T follicular helper cell (primary cell): ENCODE results near the gene SPON1.
"Not testable (repeated sequence)": the region's sequence is repeated elsewhere in the genome, so short reads cannot be mapped to it uniquely, and the experiment has no call there.

Source experiments
- DNase-seq: peaks from one replicate; pipeline ENCODE4 v3.0.0-alpha.2; 2020; ENCODE audit warnings: low read depth

Gene SPON1

DNA sequence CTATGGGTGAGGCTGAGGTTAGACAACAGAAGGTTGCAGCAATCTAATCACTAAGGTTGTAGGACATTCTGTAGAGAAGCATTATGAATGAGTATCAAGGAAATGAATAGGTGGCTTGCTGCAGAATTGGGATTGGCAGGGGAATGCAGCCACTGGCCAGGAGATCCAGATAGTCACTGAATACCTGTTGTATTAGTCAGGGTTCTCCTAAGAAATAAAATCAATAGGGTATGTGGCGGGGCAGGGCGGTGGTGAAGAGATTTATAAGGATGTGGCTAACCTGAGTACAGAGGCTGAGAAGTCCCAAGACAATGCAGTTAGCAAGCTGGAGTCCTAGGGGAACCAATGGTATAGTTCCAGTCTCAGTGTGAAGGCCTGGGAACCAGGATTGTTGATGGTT lies 163.0 kb downstream of the SPON1 start:
- no peak for DNase-seq

DNA sequence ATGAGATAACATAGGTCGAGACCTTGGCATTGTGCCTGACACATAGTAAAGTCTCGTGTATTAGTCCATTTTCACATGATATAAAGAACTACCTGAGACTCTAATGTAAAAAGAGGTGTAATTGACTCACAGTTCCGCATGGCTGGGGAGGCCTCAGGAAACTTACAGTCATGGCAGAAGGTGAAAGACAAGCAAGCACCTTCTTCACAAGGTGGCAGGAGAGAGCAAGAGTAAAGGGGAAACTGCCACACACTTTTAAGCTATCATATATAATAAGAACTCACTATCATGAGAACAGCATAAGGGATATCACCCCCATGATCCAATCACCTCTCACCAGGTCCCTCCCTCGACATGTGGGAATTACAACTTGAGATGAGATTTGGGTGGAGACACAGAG lies 165.2 kb downstream of the SPON1 start:
- no peak for DNase-seq

DNA sequence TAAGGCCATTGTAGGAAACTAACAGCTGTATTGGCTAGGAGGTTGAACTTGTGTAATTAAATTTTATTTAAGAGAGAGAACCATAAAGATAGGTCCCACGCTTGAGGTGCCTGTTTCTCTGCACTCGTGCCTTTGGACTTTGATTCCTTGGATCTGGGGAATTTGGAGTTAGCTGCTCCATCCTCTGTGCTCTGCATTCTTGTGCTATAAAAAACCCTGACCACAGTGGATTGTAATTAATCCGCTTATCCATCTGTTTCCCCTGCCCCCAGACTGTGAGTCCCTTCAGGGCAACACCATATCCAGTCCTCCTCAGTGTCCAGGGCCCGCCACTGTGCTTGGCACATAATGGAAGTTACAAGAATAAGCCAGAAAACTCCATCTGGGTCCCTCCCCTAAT lies 169.8 kb downstream of the SPON1 start:
- DNase-seq: no peak

DNA sequence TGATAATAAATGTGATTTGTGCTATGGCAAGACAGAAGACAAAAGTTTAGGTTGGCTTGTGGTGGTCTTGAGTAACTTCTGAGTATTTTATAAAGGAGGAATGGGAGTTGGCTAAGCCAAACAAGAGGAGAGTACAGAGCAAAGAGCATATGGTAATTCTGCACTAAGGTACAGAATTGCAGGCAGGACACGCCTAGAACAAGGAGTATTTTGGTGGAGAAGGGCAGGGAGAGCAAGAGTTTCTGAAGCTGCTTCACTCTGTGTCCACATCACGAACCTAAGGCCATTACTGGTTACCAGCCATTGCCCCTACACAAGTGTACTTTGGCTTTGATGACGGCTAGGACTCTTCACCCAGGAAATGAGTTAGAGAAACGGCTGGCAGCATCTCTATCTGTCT lies 170.9 kb downstream of the SPON1 start:
- DNase-seq: no peak

DNA sequence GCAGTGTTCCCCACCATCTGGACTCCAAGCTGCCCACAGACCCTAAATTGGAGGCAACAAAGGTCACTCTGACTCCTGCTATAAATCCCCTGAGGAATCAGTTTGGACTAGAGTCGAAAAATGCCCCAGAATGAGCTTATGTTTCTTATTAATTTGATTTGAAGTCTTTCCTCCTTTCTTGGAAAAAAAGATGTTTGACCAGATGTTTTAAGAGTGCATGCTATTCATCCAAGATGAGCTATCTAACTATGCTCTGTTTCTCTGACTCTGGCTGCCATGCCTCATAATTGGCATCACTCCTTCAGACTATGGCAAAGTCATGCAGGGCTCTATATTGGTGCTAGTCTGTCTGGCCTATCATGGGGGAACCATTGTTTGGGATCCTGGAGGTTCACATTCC lies 174.0 kb downstream of the SPON1 start:
- no peak for DNase-seq

DNA sequence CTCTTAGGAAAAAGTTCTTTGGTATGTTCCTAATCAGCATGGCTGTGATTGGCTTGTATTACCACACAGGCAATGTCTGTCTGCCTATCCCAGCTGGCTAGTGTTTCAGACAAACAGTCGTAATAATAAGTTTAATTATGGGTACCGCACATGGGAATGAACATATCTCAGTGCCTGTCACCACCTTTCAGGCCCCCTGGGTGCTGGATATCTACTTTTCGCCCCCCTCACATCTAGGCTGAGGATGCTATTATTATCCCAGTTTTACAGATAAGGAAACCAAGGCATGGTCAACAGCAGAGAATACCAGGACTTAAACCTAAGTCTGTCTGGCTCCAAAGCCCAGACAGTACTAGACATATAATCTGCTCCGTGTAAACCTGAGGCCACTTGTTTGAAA lies 174.8 kb downstream of the SPON1 start:
- DNase-seq: no peak

DNA sequence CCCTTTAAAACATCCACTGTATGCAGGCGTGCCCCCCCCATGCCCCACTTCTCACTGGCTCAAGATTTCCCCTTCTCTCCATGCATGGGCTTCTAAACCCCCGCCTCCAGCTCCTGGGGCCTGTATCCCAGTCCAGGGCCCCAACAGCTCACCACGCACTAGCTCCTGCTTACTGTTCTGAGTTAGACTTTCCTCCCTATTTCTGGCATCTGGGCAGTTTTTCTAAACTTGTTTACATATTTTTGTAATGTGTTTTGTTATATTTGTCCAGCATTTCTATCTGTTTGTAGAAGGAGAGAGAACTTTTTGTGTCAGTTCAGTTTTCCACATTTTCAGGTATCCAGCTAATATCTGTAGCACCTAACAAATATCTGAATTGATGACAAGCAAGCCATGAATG lies 178.5 kb downstream of the SPON1 start:
- DNase-seq: no peak

DNA sequence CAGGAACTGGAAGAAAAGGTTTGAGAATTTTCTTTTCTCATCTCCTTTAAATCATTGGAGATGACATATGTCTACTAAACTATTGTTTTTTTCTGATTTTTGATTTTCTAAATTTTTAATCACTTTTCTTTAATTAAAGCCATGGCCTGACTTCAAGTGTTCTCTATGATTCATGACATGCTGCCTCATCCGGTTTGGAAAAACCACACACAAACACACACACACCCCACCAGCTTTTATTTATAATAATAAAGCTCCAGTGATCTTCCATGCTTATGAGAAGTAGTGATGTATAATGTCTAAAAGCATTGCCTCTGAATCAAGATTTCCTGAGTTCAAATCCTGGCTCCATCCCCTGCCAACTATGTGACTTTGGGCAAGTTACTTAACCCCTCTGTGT lies 179.2 kb downstream of the SPON1 start:
- no peak for DNase-seq

DNA sequence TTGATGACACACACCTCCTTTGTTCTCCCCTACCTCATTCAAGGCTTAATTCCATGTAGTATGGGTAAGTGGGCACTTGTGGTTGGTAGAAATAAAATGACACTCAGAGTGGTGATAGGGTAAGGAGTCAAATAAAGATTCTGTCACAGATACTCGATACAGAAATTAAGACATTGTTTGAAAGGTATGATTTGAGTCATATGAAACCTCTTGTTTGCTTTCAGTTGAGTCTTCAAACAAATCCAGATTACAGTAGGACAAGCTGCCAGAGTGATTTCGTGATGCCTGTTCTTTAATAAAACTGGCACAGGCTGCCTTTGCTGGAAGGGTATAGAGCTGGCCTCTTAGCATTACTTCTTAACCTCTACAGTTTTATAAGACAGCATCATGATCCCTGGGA lies 182.4 kb downstream of the SPON1 start:
- no peak for DNase-seq

DNA sequence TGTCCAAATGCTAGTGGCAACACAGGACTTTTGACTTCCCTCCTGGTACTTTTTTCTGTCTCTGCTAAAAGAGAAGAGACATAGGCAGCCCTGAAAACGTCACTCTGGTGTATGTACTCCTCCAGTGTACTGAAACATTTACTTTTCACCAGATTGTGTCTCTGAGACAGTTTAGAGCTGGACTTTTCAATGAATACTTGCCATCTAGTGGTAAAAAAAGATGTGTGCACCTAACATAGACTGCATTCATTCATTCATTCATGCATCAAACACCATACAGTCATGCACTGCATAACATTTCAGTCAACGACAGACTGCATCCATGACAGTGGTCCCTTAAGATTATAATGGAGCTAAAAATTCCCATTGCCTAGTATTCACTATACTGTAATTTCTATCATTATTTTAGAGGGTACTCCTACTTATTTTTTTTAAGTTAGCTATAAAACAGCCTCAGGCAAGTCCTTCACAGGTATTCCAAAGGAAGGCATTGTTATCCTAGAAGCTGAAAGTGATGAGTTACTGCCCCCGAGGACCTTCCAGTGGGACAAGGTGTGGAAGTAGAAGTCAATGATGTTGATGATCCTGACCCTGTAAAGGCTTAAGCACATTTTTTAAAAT lies 186.2 kb downstream of the SPON1 start:
- DNase-seq: no peak

DNA sequence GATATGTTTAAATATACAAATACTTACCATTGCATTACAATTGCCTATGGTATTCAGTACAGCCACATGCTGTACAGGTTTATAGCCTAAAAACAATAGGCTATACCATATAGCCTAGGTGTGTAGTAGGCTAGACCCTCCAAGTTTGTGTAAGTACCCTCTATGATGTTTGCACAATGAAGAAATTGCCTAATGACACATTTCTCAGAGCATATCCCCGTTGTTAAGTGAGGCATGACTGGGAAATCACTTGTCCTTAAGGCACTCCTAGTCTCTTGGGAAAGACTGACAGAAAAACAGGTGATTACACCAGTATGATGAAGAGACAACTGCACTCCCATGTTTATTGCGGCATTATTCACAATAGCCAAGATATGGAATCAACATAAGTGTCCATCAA lies 187.2 kb downstream of the SPON1 start:
- DNase-seq: no peak

DNA sequence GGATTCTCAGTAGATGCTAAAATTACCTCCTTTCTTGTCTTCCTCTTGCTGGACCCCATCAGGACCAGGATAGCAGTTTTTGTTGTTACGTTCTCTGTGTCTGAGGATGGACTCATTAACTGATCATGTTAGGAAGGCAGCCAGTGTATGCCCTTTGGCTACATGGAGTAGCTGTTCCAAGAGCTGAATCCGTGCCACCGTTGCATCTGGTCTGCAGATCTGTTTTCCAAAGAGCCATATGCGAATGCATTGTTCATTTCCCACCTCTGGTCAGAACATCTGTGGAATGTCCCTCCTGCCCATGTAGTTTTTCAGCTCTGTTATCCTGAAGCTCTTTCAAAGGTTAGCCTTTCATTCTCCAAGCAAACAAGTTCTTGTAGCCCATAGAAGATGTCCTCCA lies 188.4 kb downstream of the SPON1 start:
- DNase-seq: no peak

DNA sequence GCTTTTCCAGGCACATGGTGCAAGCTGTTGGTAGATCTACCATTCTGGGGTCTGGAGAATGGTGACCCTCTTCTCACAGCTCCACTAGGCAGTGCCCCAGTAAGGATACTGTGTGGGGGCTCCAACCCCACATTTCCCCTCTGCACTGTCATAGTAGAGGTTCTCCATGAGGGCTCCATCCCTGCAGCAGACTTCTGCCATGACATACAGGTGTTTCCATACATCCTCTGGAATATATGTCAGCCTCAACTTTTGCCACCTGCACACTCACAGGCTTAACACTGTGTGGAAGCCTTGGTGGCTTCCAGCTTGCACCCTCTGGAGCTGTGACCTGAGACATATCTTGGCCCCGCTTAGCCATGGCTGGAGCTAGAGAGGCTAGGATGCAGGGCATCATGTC lies 191.6 kb downstream of the SPON1 start:
- DNase-seq: not testable (repeated sequence)

DNA sequence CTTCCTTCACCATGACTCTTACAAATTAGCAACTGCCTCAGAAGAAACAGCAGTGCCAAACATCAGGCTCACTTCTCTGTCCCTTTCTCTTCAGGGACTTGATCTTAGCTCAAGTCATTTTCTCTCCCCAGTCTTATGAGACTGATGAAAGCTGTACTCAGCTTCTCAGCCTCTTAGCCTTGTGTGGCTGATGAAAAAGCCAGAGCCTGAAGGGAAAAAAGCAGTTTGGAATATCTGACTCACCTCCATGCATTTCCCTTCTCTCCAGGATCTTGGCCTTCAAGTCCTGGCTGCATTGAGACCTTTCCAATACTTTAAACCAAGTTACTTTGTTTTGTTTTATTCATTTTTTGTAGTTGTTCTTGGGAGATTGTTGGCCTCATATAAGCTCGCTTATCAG lies 195.9 kb downstream of the SPON1 start:
- no peak for DNase-seq

DNA sequence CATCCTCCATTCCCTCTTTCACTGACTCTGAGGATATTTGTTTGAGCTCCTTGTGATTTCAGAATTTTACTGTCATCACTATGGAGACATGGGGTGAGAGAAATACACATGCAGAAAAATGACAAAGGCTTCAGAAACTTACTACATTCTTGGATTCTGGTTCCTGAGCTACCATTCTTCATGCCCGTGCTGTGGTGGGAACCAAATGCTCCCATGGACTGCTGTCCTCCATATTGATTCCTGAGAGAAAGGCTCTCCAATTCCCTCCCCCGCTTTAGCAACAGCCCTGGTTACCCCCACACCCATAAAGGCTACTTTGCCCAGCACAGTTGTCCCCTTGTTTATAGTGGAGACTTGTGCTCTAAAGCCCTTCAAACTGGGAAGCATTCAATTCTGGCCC lies 201.1 kb downstream of the SPON1 start:
- DNase-seq: no peak

DNA sequence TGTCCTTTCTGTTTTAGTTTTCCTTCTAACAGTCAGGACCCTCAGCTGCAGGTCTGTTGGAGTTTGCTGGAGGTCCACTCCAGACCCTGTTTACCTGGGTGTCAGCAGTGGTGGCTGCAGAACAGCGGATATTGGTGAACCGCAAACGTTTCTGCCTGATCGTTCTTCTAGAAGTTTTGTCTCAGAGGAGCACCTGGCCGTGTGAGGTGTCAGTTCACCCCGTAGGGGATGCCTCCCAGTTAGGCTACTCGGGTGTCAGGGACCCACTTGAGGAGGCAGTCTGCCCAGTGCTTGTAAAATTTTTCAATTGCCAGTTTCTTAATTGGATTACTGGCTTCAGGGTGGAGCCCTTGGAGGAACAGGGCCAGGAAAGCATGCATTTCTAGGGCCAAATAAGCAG lies 211.2 kb downstream of the SPON1 start:
- DNase-seq: not testable (repeated sequence)

DNA sequence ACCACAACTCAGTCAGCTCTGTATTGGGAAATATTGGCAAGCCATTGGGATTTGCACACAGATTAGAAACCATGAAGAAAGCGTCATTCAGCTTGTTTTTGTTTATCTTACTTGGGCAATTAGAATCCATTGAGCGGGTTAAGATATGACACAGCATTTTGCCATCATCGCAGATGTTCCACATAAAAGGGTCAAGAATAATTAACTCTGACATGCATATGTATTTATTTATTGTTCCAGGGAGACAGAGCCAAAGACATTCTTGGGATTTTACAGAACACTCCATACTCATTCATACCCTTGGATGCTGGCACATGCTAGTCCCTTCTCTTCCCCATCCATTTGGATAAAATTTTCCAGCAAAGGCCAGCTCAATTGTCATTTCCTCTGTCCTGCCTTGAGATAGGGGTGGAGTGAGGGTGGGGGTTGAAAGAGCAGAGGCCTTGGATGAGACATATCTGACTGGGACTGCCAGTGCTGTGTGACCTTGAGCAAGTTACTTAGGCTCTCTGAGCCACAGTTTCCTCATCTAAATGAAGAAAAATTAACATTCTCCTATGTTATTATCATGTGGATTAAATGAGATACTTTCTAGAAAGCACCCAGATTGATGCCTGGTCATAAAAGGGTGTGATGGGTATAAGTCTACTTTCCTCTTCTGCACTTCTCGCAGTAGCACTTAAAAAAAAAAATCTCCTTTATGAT lies 216.7 kb downstream of the SPON1 start:
- DNase-seq: no peak

DNA sequence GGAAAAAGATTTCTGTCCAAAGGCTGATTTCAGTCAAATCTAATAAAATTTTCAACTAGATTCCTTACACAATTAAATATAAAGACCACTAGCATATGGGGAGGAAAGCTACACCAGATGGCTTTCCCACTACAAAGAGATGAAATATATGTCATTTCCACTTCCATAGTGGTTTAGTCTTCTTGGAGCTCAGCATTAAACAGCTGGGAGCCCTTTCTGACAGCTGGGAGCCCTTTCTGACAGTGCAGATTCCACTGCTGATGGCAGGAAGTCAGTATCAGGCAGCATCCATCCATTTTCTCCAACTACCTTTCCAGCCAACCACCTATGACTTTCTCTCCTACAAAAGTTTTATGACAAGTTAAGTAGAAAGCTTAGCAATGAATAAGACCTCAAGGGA lies 218.6 kb downstream of the SPON1 start:
- no peak for DNase-seq

DNA sequence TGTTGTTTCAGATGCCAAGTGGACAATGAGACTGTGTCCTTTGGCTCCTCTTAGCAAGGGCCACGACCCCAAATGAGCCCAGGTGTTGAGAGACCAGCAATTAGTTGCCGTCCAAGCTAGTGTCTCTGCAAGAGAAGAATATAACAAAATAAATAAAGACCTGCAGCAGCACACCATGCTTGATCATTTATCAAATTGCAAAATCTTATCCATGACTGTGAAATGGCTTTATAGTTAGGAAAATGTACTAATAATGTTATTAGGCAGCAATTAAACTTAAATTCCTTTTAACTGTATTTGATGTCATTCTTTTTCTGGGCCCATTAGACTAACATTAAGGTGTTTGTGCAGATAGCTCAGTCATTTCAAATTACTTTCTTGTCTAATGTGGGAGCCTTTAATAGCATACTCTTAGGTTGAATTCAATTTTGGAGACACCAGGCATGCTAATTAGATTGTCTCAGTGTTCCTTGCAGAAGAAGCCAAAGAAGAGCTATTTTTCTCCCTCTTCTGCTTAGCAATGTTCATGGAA lies 220.4 kb downstream of the SPON1 start:
- no peak for DNase-seq

DNA sequence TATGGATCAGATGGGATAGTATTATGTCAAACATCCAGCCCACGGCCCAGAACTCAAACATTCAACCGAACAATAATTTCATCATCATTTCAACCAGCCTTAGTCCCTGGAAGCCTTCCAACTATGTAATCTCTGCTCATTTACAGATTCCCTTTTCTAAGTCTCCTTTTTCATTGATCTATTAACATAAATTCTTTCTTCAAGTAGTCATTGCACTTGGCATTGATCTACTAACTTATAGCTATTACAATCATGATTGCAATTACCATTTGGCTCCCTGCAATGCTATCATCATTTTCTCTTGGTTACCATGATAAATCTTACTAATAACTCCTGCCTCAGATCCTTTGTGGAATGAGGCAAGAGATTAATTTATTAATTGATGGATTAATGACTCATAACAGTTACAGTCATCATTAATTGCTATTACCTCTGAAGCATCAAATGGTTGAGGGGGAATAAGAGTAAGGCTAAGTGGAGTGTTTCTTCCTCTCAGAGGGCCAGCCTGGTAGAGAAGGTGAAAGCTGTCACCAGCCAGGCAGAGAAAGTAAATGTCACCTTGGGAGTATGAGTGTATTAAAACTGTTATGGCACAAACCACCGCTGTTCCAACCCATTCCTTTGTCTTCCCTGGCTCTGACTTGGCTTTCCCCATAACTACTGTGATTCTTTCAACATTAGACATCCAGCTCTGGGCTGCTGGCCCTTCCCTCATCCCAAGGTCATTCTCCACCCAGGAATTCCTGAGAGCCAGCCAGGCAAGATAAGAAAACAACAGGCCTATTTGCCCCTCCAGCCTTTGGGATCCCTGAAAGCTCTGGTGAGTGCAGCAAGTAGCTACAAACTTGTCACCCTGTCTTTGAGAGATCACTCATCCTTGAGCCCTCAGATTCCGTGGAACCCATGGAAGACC lies 221.8 kb downstream of the SPON1 start:
- no peak for DNase-seq

DNA sequence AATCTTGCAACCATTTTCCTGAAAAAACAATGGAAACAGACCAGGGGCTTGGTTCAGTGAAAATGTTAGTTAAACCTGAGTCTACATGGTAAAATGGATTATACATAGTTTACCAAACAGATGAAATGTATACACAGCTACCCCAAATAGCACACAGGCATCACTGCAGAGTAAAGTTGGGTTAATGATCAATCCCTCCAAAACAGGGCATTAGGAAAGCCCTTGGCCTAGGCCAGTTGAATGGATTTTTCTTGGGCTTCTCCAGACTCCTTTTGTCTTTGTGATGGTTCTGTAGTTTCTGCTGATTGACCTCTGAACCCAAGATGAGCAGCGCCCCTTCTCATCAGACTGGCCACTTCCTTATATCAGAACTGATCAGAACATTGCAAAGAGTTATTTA lies 222.9 kb downstream of the SPON1 start:
- no peak for DNase-seq

DNA sequence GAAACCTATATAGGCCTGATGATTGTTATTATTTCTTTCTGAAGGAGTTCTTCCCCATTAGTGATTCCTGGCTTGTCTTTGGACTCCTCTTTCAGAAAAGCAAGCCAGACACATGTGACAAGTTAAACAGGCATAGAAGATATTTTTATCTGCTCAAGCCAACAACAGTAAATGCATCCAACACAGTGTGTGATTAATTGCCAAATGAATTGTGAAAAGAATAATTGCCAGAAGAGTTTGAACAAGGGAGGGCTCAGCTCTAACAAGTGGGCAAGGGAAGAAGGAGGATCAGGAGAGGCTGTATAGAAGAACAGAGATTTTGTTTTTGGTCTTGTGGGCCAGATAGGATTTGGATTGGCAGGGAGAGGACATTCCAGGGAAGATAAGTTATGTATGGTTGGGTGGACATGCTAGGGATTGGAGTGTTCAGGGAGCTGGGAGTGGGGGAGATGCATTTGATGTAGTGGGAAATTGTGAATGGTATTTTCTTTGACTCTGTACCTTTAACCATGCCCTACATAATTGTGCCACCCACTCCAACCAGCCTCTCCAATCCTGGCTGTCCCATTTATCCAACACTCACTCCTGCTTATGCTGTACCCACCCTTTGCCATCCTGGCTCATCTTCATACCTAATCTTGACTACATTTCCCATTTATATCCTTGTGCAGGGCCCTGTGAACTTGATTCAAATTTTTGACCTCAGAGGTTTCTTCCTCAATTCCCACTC lies 223.7 kb downstream of the SPON1 start:
- no peak for DNase-seq
